Stomach smooth muscle (tissue), 2 donors: ENCODE results near the gene EHD1.

ENCODE experiments used
- H3K27ac ChIP-seq: one replicate; pipeline ENCODE4 v1.7.0; 2013; ENCODE audit warnings: mild to moderate bottlenecking, low read length, inconsistent platforms
- H3K27me3 ChIP-seq, 2 donors: one replicate each; pipeline ENCODE4 v1.7.0; 2013; ENCODE audit warnings: low read length in 2 of 2; ENCODE audit not compliant: insufficient read depth in 2 of 2, control insufficient read depth in 1 of 2
- H3K36me3 ChIP-seq, 2 donors: one replicate each; pipeline ENCODE4 v1.7.0; 2013; ENCODE audit warnings: low read length in 2 of 2; ENCODE audit not compliant: control insufficient read depth in 2 of 2, insufficient read depth in 2 of 2
- H3K4me1 ChIP-seq: one replicate; pipeline ENCODE4 v1.7.0; 2013; ENCODE audit warnings: low read length; ENCODE audit not compliant: control insufficient read depth, insufficient read depth
- H3K4me3 ChIP-seq, 2 donors: one replicate each; pipeline ENCODE4 v1.7.0; 2013; ENCODE audit warnings: low read length in 2 of 2
- H3K9ac ChIP-seq, 2 donors: one replicate each; pipeline ENCODE4 v1.7.0; 2013; ENCODE audit warnings: low read length in 2 of 2, mild to moderate bottlenecking in 1 of 2
- H3K9me3 ChIP-seq, 2 donors: one replicate each; pipeline ENCODE4 v1.7.0; 2013; ENCODE audit warnings: low read length in 2 of 2; ENCODE audit not compliant: control insufficient read depth in 2 of 2
- donor health status: healthy.
- donor health status: Pancreatic carcinoma.

The EHD1 gene

GRCh38 chr11:64839335-64839734 is 39.1 kb downstream of the EHD1 start:
- Histone ChIP-seq H3K27me3 (no peaks in the 10 kb centered on the region), H3K27ac (no peak overlapping the region), H3K9me3 (no peaks in the 10 kb centered on the region), H3K4me3 (no peak overlapping the region), H3K36me3 (no peaks in the 10 kb centered on the region), H3K4me1 (no peaks in the 10 kb centered on the region), H3K9ac (no peak overlapping the region)

- no peaks in the 10 kb centered on the region for H3K9me3 ChIP-seq
- no peak overlapping the region for H3K4me3 ChIP-seq
- H3K4me1 ChIP-seq: no peaks in the 10 kb centered on the region
- H3K27ac ChIP-seq: no peak overlapping the region
- no peaks in the 10 kb centered on the region for H3K36me3 ChIP-seq
- no peaks in the 10 kb centered on the region for H3K27me3 ChIP-seq
- no peak overlapping the region for H3K9ac ChIP-seq
Measured at GRCh38 chr11:64838600-64839334, 39.7 kb downstream of the EHD1 start.

- H3K9me3 ChIP-seq: no peaks in the 10 kb centered on the region
- no peak overlapping the region for H3K9ac ChIP-seq
- H3K36me3 ChIP-seq: no peaks in the 10 kb centered on the region
- H3K27ac ChIP-seq: no peak overlapping the region
- no peaks in the 10 kb centered on the region for H3K4me1 ChIP-seq
- H3K27me3 ChIP-seq: no peaks in the 10 kb centered on the region
- no peak overlapping the region for H3K4me3 ChIP-seq
Measured at GRCh38 chr11:64837887-64838351, 40.5 kb downstream of the EHD1 start.

- no peaks in the 10 kb centered on the region for H3K4me1 ChIP-seq
- H3K27ac ChIP-seq: no peak overlapping the region
Measured at GRCh38 chr11:64836448-64837072, 41.9 kb downstream of the EHD1 start.

GRCh38 chr11:64835616-64836447 is 42.6 kb downstream of the EHD1 start:
- Histone ChIP-seq H3K9ac (no peak overlapping the region), H3K36me3 (no peaks in the 10 kb centered on the region), H3K27ac (no peak overlapping the region), H3K4me3 (no peak overlapping the region), H3K9me3 (no peaks in the 10 kb centered on the region), H3K27me3 (no peaks in the 10 kb centered on the region), H3K4me1 (no peaks in the 10 kb centered on the region)

More at GRCh38 chr11:64836448-64837072, 41.9 kb downstream of the EHD1 start:
- Histone ChIP-seq H3K9ac (no peak overlapping the region), H3K27me3 (no peaks in the 10 kb centered on the region), H3K9me3 (no peaks in the 10 kb centered on the region), H3K4me3 (no peak overlapping the region), H3K36me3 (no peaks in the 10 kb centered on the region)

- Histone ChIP-seq H3K4me3 (no peak overlapping the region), H3K36me3 (no peaks in the 10 kb centered on the region), H3K9ac (no peak overlapping the region), H3K9me3 (no peaks in the 10 kb centered on the region), H3K4me1 (no peaks in the 10 kb centered on the region), H3K27ac (no peak overlapping the region), H3K27me3 (no peaks in the 10 kb centered on the region)
Measured at GRCh38 chr11:64834723-64835615, 43.5 kb downstream of the EHD1 start.

- Histone ChIP-seq H3K9ac (no peak overlapping the region), H3K27me3 (no peaks in the 10 kb centered on the region), H3K36me3 (no peaks in the 10 kb centered on the region), H3K27ac (no peak overlapping the region), H3K9me3 (no peaks in the 10 kb centered on the region), H3K4me1 (no peaks in the 10 kb centered on the region), H3K4me3 (no peak overlapping the region)
Measured at GRCh38 chr11:64834031-64834722, 44.2 kb downstream of the EHD1 start.

- H3K4me3 ChIP-seq: no peak overlapping the region
- no peaks in the 10 kb centered on the region for H3K4me1 ChIP-seq
- no peak overlapping the region for H3K9ac ChIP-seq
- H3K9me3 ChIP-seq: no peaks in the 10 kb centered on the region
- no peaks in the 10 kb centered on the region for H3K27me3 ChIP-seq
- no peaks in the 10 kb centered on the region for H3K36me3 ChIP-seq
- H3K27ac ChIP-seq: no peak overlapping the region
Measured at GRCh38 chr11:64833509-64833908, 44.9 kb downstream of the EHD1 start.

- Histone ChIP-seq H3K9ac (no peak overlapping the region), H3K4me3 (no peak overlapping the region), H3K36me3 (no peaks in the 10 kb centered on the region)
Measured at GRCh38 chr11:64833198-64833502, 45.3 kb downstream of the EHD1 start.

More at GRCh38 chr11:64833198-64833502, 45.3 kb downstream of the EHD1 start:
- H3K27me3 ChIP-seq: no peaks in the 10 kb centered on the region
- H3K9me3 ChIP-seq: no peaks in the 10 kb centered on the region
- no peaks in the 10 kb centered on the region for H3K4me1 ChIP-seq
- no peak overlapping the region for H3K27ac ChIP-seq
